ENCODE measurements around the gene ISLR.

ISLR gene

DNA sequence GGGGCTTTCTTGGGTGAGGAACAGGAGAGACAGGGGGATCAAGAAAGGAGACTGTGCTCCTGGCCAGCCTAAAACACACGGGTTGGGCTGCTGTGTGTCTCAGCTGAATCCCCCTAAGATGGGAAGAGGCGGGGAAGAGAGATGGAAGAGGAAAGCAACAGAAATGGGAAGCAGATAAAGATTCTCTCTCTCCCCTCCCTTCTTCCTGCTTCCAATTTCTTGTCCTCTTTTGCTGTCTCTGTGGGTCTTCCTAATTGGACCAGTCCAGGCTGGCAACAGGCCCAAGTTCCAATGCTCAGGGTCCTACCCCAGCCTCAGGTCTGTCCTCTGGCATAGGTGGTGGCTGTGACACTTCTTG is 36.0 kb upstream of the ISLR start:
- Histone ChIP-seq H3K9me3 (ENCODE audit: control extremely low read depth in 1 of 5, control insufficient read depth in 4 of 5, insufficient read depth in 2 of 5, low read depth in 1 of 5, low read length in 4 of 5) (no peaks in the 10 kb centered on the region), H3K36me3 (ENCODE audit: control insufficient read depth in 4 of 4, insufficient read depth in 4 of 4, low read length in 3 of 4) (no peaks in the 10 kb centered on the region), H3K27ac (ENCODE audit: insufficient read depth in 1 of 2, low read depth in 1 of 2, low read length in 2 of 2, poor library complexity in 1 of 2, severe bottlenecking in 2 of 2) (no peak overlapping the region), H3K4me3 (ENCODE audit: control insufficient read depth in 1 of 7, extremely low read depth in 1 of 7, insufficient read depth in 4 of 7, low read depth in 2 of 7, low read length in 6 of 7) (no peak overlapping the region), H3K27me3 (replicated peaks in 2 of 5; ENCODE audit: control insufficient read depth in 4 of 5, insufficient read depth in 5 of 5, low read length in 4 of 5) (peaks cover 0 to 75% (median 54%) of the 10 kb centered on the region in 5 experiments), H3K4me1 (ENCODE audit: control extremely low read depth in 1 of 4, control insufficient read depth in 4 of 4, insufficient read depth in 4 of 4, low read length in 3 of 4) (peaks cover 0 to 40% (median 27%) of the 10 kb centered on the region in 4 experiments)
- DNase-seq, result no peak
- POLR2A ChIA-PET, result no interaction called here
- 100% methylated on average over 1 of the region's 2 CpGs for WGBS (ENCODE audit: insufficient coverage)
- CTCF ChIA-PET, result no interaction called here

DNA sequence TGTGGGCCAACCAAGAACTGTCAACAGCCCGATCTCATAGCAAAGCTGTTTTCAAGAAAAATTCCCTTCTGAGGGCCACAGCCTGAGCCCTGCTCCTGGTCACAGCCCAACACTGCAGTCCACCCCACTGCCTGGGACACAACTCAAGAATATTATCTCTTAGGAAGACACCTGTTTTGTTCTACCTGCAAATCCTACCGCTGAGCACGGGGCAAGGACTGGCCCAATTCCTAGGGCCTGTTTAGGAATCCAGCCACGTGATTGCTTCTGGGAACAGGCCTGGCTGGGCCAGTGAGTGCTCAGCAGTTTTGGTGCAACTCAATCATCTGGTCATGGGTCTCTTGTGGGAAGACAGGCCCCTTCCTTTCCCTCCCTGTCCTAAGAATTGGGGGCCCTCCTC is 34.9 kb upstream of the ISLR start:
- no peak for DNase-seq
- Histone ChIP-seq H3K9me3 (ENCODE audit: control extremely low read depth in 1 of 5, control insufficient read depth in 4 of 5, insufficient read depth in 2 of 5, low read depth in 1 of 5, low read length in 4 of 5) (no peaks in the 10 kb centered on the region), H3K4me3 (ENCODE audit: control insufficient read depth in 1 of 7, extremely low read depth in 1 of 7, insufficient read depth in 4 of 7, low read depth in 2 of 7, low read length in 6 of 7) (no peak overlapping the region), H3K36me3 (ENCODE audit: control insufficient read depth in 4 of 4, insufficient read depth in 4 of 4, low read length in 3 of 4) (no peaks in the 10 kb centered on the region), H3K4me1 (ENCODE audit: control extremely low read depth in 1 of 4, control insufficient read depth in 4 of 4, insufficient read depth in 4 of 4, low read length in 3 of 4) (peaks cover 0 to 29% (median 22%) of the 10 kb centered on the region in 4 experiments), H3K27me3 (replicated peaks in 2 of 5; ENCODE audit: control insufficient read depth in 4 of 5, insufficient read depth in 5 of 5, low read length in 4 of 5) (peaks cover 0 to 64% (median 45%) of the 10 kb centered on the region in 5 experiments), H3K27ac (ENCODE audit: insufficient read depth in 1 of 2, low read depth in 1 of 2, low read length in 2 of 2, poor library complexity in 1 of 2, severe bottlenecking in 2 of 2) (no peak overlapping the region)
- 93% methylated on average over 4 of the region's 4 CpGs for WGBS (ENCODE audit: insufficient coverage)
- ChIA-PET POLR2A (no interaction called here), CTCF (no interaction called here)

DNA sequence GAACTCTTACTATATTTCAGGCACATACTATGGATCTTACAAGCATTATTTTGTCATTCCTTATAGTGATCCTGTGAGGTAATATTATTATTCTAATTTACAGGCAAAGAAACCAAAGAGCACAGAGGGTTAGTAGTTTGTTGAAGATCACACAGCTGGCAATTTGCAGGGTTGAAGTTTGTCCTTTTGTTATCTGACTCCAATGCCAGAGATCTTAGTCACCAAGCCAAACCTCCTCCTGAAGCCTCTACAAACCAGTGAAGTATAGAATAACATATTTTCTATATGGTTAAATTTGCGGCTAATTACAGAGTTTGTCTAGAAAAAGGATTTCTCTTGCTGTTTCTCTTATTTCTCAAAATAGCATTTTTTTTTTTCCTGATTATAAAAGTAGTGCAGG is 31.9 kb upstream of the ISLR start:
- Histone ChIP-seq H3K36me3 (ENCODE audit: control insufficient read depth in 4 of 4, insufficient read depth in 4 of 4, low read length in 3 of 4) (no peaks in the 10 kb centered on the region), H3K4me1 (ENCODE audit: control extremely low read depth in 1 of 4, control insufficient read depth in 4 of 4, insufficient read depth in 4 of 4, low read length in 3 of 4) (peaks cover 0 to 6% (median 5%) of the 10 kb centered on the region in 4 experiments), H3K9me3 (ENCODE audit: control extremely low read depth in 1 of 5, control insufficient read depth in 4 of 5, insufficient read depth in 2 of 5, low read depth in 1 of 5, low read length in 4 of 5) (peaks cover 0 to 7% (median 3%) of the 10 kb centered on the region in 5 experiments), H3K4me3 (ENCODE audit: control insufficient read depth in 1 of 7, extremely low read depth in 1 of 7, insufficient read depth in 4 of 7, low read depth in 2 of 7, low read length in 6 of 7) (no peak overlapping the region), H3K27me3 (replicated peaks in 2 of 5; ENCODE audit: control insufficient read depth in 4 of 5, insufficient read depth in 5 of 5, low read length in 4 of 5) (peaks cover 6 to 54% (median 25%) of the 10 kb centered on the region in 5 experiments), H3K27ac (ENCODE audit: insufficient read depth in 1 of 2, low read depth in 1 of 2, low read length in 2 of 2, poor library complexity in 1 of 2, severe bottlenecking in 2 of 2) (no peak overlapping the region)
- no CpG with 5 or more reads among the region's 1 CpG for WGBS (ENCODE audit: insufficient coverage)
- no peak for DNase-seq
- ChIA-PET POLR2A (no interaction called here), CTCF (no interaction called here)

DNA sequence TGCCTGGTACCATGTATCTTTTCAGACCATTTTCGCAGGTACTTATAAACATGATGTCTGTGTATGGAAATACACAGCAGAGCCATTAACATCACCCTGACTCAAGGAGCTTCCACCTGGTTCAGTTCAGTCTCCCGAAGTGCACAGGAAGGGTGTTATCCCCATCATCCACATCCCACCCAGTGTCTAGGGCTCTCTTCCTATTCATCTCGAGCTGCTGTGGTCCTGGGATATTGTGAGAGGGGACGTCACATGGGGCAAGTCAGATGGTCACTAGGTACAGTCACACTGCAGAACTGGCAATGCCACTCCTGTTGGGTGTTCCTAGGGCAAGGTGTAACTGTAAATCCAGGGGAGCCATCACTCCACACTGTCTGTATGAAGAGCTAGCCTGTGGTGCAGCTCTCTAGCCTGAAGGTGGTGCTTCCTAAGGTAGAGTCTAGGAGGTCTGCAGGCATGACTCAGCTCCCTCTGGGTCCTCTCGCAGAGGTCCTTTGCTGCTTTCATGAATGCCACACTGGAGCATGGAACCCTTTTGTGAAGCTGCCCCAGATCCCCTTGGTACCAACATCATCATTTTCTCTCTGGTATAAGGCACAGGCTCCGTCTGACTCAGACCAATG is 29.2 kb upstream of the ISLR start:
- H3K27me3 ChIP-seq (replicated peaks in 2 of 5; ENCODE audit: control insufficient read depth in 4 of 5, insufficient read depth in 5 of 5, low read length in 4 of 5), result peaks cover 9 to 43% (median 10%) of the 10 kb centered on the region in 5 experiments
- ChIA-PET CTCF (interaction anchor here (0.7 to 2.3 kb wide), 7 partner anchors 10 to 178 kb away, joined by 3 to 14 read pairs (median 6); no protein-coding TSS in a partner anchor), POLR2A (no interaction called here)
- DNase-seq, result peak in 2 of 3 donors; percentile 44 to 48
- no peak overlapping the region for H3K4me3 ChIP-seq (ENCODE audit: control insufficient read depth in 1 of 7, extremely low read depth in 1 of 7, insufficient read depth in 4 of 7, low read depth in 2 of 7, low read length in 6 of 7)
- H3K36me3 ChIP-seq (ENCODE audit: control insufficient read depth in 4 of 4, insufficient read depth in 4 of 4, low read length in 3 of 4), result no peaks in the 10 kb centered on the region
- H3K27ac ChIP-seq (ENCODE audit: insufficient read depth in 1 of 2, low read depth in 1 of 2, low read length in 2 of 2, poor library complexity in 1 of 2, severe bottlenecking in 2 of 2), result no peak overlapping the region
- H3K9me3 ChIP-seq (ENCODE audit: control extremely low read depth in 1 of 5, control insufficient read depth in 4 of 5, insufficient read depth in 2 of 5, low read depth in 1 of 5, low read length in 4 of 5), result peaks cover 0 to 14% (median 7%) of the 10 kb centered on the region in 5 experiments
- WGBS (ENCODE audit: insufficient coverage), result 71% methylated on average over 3 of the region's 6 CpGs
- no peaks in the 10 kb centered on the region for H3K4me1 ChIP-seq (ENCODE audit: control extremely low read depth in 1 of 4, control insufficient read depth in 4 of 4, insufficient read depth in 4 of 4, low read length in 3 of 4)

DNA sequence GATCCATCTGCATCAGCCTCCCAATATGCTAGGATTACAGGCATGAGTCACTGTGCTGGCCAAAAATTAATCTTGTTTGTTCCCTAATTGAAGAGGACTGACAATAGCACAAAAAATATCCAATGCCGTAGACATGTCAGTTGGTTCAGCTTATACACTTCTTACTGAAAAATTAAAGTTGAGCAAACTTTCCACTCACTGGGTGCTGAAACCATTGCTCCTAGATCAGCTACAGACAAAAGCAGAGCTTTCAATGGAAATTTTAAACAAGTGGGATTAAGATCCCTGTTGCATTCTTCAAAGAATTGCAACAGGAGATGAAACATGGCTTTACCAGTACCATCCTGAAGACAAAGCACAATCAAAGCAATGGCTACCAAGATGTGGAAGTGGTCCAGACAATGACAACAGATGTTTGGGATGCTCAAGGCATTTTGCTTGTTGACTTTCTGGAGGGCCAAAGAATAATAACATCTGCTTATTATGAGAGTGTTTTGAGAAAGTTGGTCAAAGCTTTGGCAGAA is 27.2 kb upstream of the ISLR start:
- no peaks in the 10 kb centered on the region for H3K36me3 ChIP-seq (ENCODE audit: control insufficient read depth in 4 of 4, insufficient read depth in 4 of 4, low read length in 3 of 4)
- no peak overlapping the region for H3K4me3 ChIP-seq (ENCODE audit: control insufficient read depth in 1 of 7, extremely low read depth in 1 of 7, insufficient read depth in 4 of 7, low read depth in 2 of 7, low read length in 6 of 7)
- no peaks in the 10 kb centered on the region for H3K4me1 ChIP-seq (ENCODE audit: control extremely low read depth in 1 of 4, control insufficient read depth in 4 of 4, insufficient read depth in 4 of 4, low read length in 3 of 4)
- H3K27me3 ChIP-seq (replicated peaks in 2 of 5; ENCODE audit: control insufficient read depth in 4 of 5, insufficient read depth in 5 of 5, low read length in 4 of 5), result peaks cover 4 to 30% (median 9%) of the 10 kb centered on the region in 5 experiments
- H3K27ac ChIP-seq (ENCODE audit: insufficient read depth in 1 of 2, low read depth in 1 of 2, low read length in 2 of 2, poor library complexity in 1 of 2, severe bottlenecking in 2 of 2), result no peak overlapping the region
- peaks cover 0 to 14% (median 7%) of the 10 kb centered on the region in 5 experiments for H3K9me3 ChIP-seq (ENCODE audit: control extremely low read depth in 1 of 5, control insufficient read depth in 4 of 5, insufficient read depth in 2 of 5, low read depth in 1 of 5, low read length in 4 of 5)
- peak in 1 of 3 donors; percentile 5 for DNase-seq
- POLR2A ChIA-PET, result no interaction called here
- 80% methylated on average over 1 of the region's 1 CpG for WGBS (ENCODE audit: insufficient coverage)
- CTCF ChIA-PET, result no interaction called here

DNA sequence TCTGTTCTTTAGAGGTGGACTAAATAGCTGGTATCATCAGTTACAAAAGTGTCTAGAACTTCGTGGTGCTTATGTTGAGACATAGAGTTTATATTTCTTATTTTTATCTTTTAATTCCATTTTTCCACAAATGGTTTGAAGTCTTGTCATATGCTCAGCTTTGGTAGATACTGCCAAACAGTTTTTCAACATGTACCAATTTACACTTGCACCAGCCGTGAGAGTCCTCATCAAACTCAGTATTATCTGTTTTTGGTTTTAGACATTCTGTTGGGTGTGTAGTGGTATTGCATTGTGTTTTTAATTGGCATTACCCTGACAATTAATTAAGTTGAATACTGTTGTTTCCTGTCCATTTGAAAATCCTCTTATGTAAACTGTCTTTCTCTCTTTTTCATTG is 26.5 kb upstream of the ISLR start:
- no CpG with 5 or more reads among the region's 2 CpGs for WGBS (ENCODE audit: insufficient coverage)
- Histone ChIP-seq H3K4me1 (ENCODE audit: control extremely low read depth in 1 of 4, control insufficient read depth in 4 of 4, insufficient read depth in 4 of 4, low read length in 3 of 4) (no peaks in the 10 kb centered on the region), H3K9me3 (ENCODE audit: control extremely low read depth in 1 of 5, control insufficient read depth in 4 of 5, insufficient read depth in 2 of 5, low read depth in 1 of 5, low read length in 4 of 5) (peaks cover 0 to 14% (median 7%) of the 10 kb centered on the region in 5 experiments), H3K36me3 (ENCODE audit: control insufficient read depth in 4 of 4, insufficient read depth in 4 of 4, low read length in 3 of 4) (no peaks in the 10 kb centered on the region), H3K27me3 (replicated peaks in 2 of 5; ENCODE audit: control insufficient read depth in 4 of 5, insufficient read depth in 5 of 5, low read length in 4 of 5) (peaks cover 4 to 30% (median 9%) of the 10 kb centered on the region in 5 experiments), H3K4me3 (ENCODE audit: control insufficient read depth in 1 of 7, extremely low read depth in 1 of 7, insufficient read depth in 4 of 7, low read depth in 2 of 7, low read length in 6 of 7) (no peak overlapping the region), H3K27ac (ENCODE audit: insufficient read depth in 1 of 2, low read depth in 1 of 2, low read length in 2 of 2, poor library complexity in 1 of 2, severe bottlenecking in 2 of 2) (no peak overlapping the region)
- DNase-seq, result no peak
- ChIA-PET POLR2A (no interaction called here), CTCF (no interaction called here)

DNA sequence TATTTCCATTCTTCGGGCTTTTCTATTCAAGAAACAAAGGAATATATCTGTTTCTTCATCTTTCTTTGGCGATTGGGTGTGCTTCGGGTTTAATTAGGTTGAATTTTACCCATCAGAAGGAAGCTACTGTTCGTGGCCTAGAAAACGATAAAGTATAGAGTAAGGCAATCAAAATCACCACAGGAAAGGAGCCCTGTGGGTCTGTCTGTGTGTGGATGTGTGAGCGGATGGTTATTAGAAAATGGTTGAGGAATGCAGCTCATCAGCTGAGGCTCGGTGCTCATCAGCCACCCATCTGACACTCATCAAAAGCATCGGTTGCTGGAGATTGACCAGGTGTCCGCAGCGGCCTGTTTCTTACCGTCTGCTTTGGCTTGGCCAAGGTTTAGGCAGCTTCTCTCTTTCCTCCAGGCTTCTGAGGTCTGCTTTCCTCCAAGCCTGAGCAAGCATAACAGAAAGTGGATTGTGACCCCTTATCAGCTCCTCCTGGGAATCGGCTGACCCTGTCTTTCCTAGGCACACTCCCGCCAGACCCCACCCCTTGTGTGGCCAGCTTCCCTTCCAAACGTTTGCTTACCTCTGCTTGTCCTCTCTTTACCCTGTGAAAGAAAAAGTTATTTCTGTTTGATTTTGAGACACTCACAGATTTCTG is 17.6 kb upstream of the ISLR start:
- H3K9me3 ChIP-seq (ENCODE audit: control extremely low read depth in 1 of 5, control insufficient read depth in 4 of 5, insufficient read depth in 2 of 5, low read depth in 1 of 5, low read length in 4 of 5), result no peaks in the 10 kb centered on the region
- POLR2A ChIA-PET, result no interaction called here
- no peaks in the 10 kb centered on the region for H3K36me3 ChIP-seq (ENCODE audit: control insufficient read depth in 4 of 4, insufficient read depth in 4 of 4, low read length in 3 of 4)
- WGBS (ENCODE audit: insufficient coverage), result 92% methylated on average over 5 of the region's 14 CpGs
- CTCF ChIA-PET, result interaction anchor here (1.0 to 4.0 kb wide), 3 partner anchors 12 to 168 kb away, joined by 3 to 14 read pairs (median 3); no protein-coding TSS in a partner anchor
- H3K27ac ChIP-seq (ENCODE audit: insufficient read depth in 1 of 2, low read depth in 1 of 2, low read length in 2 of 2, poor library complexity in 1 of 2, severe bottlenecking in 2 of 2), result no peak overlapping the region
- H3K4me3 ChIP-seq (ENCODE audit: control insufficient read depth in 1 of 7, extremely low read depth in 1 of 7, insufficient read depth in 4 of 7, low read depth in 2 of 7, low read length in 6 of 7), result no peak overlapping the region
- H3K27me3 ChIP-seq (replicated peaks in 2 of 5; ENCODE audit: control insufficient read depth in 4 of 5, insufficient read depth in 5 of 5, low read length in 4 of 5), result peaks cover 0 to 4% (median 0%) of the 10 kb centered on the region in 5 experiments
- no peak for DNase-seq
- H3K4me1 ChIP-seq (ENCODE audit: control extremely low read depth in 1 of 4, control insufficient read depth in 4 of 4, insufficient read depth in 4 of 4, low read length in 3 of 4), result peaks cover 0 to 6% (median 2%) of the 10 kb centered on the region in 4 experiments

Measured in common myeloid progenitor, CD34-positive (primary cell).